ENCODE data around the gene KDM4B. TPM values are rescaled to one million over a fixed set of nuclear protein-coding genes. Genes with fewer than 3 reads are reported as not detected.

KDM4B gene
- polyA plus RNA-seq, 1 of the 3 experiments (the other 2 are of a cell fraction): 12.2 TPM

DNA sequence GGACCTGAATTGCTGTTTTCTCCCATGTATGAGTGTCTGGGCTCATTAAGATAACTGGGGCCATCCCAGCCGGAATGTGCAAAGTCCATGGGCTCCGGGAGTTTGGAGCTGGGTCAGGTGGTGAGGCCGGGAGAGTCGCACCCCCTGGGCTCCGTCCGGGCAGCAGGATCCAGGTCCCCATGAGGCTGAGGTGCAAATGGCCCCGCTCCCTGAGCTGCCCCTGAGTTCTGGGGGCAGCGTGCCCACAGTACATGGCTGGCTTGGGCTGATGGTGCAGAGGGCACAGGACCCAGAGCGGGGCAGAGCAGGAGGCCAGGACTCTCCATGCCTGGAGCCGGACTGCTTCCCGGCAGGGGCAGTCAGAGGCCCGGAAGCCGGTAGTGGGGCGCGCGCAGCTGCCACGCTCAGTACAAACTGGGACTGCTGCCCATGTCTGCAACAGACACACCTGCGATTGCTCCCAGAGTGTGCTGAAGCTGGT is 136.0 kb downstream of the KDM4B start:
- Histone ChIP-seq H3K4me2 (no peak overlapping the region), H2AFZ (ENCODE audit: low read depth) (no peak overlapping the region), H3K4me3 (ENCODE audit: low read depth in 2 of 2, low read length in 1 of 2) (no peak overlapping the region), H3K9ac (no peak overlapping the region), H3K9me3 (no peaks in the 10 kb centered on the region), H3K27ac (ENCODE audit: low read depth in 2 of 2, low read length in 1 of 2) (no peak overlapping the region), H3K79me2 (ENCODE audit: insufficient read depth) (no peaks in the 10 kb centered on the region), H3K9me2 (no peaks in the 10 kb centered on the region), H3K27me3 (ENCODE audit: insufficient read depth) (no peaks in the 10 kb centered on the region), H4K20me1 (ENCODE audit: insufficient read depth) (0 out of 2 replicates have a peak, but pooled peaks cover 4% of the 10 kb centered on the region), H3K36me3 (replicated peaks in 1 of 2; ENCODE audit: control insufficient read depth in 1 of 2, insufficient read depth in 2 of 2, low read length in 1 of 2) (peaks cover 4 to 8% of the 10 kb centered on the region in 2 experiments), H3K4me1 (ENCODE audit: control insufficient read depth in 1 of 2, insufficient read depth in 2 of 2, low read depth in 1 of 2, low read length in 1 of 2) (peaks cover 14 to 69% of the 10 kb centered on the region in 2 experiments), H3F3A (replicated peaks; ENCODE audit: insufficient read depth) (no peaks in the 10 kb centered on the region)
- 93% methylated on average over 6 of the region's 18 CpGs for WGBS (ENCODE audit: low lambda C conversion rate)
- POLR2A ChIA-PET: no interaction called here
- DNase-seq: no peak
- TF ChIP-seq JUND (IDR thresholded peaks at IDR 0.05) (no peak), CHD2 (IDR thresholded peaks at IDR 0.05; ENCODE audit: low read length, partially characterized antibody) (no peak), RCOR1 (IDR thresholded peaks at IDR 0.05; ENCODE audit: low read length) (no peak)
- CTCF ChIA-PET: interaction anchor here (0.8 to 3.3 kb wide), 6 partner anchors 9 to 59 kb away, joined by 3 to 15 read pairs (median 3); no protein-coding TSS in a partner anchor

DNA sequence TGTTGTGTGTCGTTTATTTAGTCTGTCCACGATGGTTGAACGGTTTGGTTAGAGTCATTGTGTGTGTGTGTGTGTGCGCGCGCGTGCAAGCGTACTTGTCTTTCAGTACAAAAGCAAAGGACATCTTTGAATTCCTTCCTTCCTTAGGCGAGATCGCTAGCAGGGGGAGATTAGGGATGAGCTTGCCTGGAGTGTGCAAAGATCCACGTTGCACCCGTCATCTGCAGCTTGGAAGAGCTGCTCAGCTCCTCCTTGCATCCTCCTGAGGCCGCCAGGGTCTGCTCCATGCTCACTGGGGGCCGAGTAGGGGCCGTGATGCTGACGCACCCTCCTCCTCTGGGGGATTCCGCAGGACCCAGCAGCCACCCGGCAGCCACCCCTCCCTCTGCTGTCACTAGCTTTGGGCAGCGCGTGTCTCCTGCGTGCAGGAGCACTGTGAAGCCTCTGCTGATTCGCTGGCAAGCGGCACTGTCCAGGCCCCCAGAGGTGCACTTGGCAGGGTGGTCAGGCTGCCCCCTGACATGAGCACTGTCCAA is 137.3 kb downstream of the KDM4B start:
- H3K4me2 ChIP-seq: no peak overlapping the region
- H3K4me1 ChIP-seq (ENCODE audit: control insufficient read depth in 1 of 2, insufficient read depth in 2 of 2, low read depth in 1 of 2, low read length in 1 of 2): peaks cover 14 to 69% of the 10 kb centered on the region in 2 experiments
- POLR2A ChIA-PET: no interaction called here
- peaks cover 5 to 12% of the 10 kb centered on the region in 2 experiments for H3K36me3 ChIP-seq (replicated peaks in 1 of 2; ENCODE audit: control insufficient read depth in 1 of 2, insufficient read depth in 2 of 2, low read length in 1 of 2)
- CTCF ChIA-PET: interaction anchor here (2.3 kb wide), 1 partner anchor 47 kb away, joined by 7 read pairs; no protein-coding TSS in a partner anchor
- H3K79me2 ChIP-seq (ENCODE audit: insufficient read depth): no peaks in the 10 kb centered on the region
- no peak overlapping the region for H3K4me3 ChIP-seq (ENCODE audit: low read depth in 2 of 2, low read length in 1 of 2)
- no peak for DNase-seq
- 91% methylated on average over 15 of the region's 23 CpGs for WGBS (ENCODE audit: low lambda C conversion rate)
- no peaks in the 10 kb centered on the region for H3F3A ChIP-seq (replicated peaks; ENCODE audit: insufficient read depth)
- H3K9me3 ChIP-seq: no peaks in the 10 kb centered on the region
- H2AFZ ChIP-seq (ENCODE audit: low read depth): no peak overlapping the region
- no peak overlapping the region for H3K27ac ChIP-seq (ENCODE audit: low read depth in 2 of 2, low read length in 1 of 2)
- H3K9ac ChIP-seq: no peak overlapping the region
- TF ChIP-seq JUND (IDR thresholded peaks at IDR 0.05) (no peak), EZH2phosphoT487 (IDR thresholded peaks at IDR 0.05; ENCODE audit: borderline replicate concordance, low read depth) (no peak), MEF2A (IDR thresholded peaks at IDR 0.05; ENCODE audit: borderline replicate concordance, low read depth) (no peak), POLR2AphosphoS5 (IDR thresholded peaks at IDR 0.05; ENCODE audit: low read depth, low read length) (no peak), RFX5 (IDR thresholded peaks at IDR 0.05; ENCODE audit: low read length) (no peak), TAF1 (IDR thresholded peaks at IDR 0.05; ENCODE audit: borderline replicate concordance, low read depth, low read length) (no peak), GABPA (IDR thresholded peaks at IDR 0.05; ENCODE audit: low read depth) (no peak), CHD2 (IDR thresholded peaks at IDR 0.05; ENCODE audit: low read length, partially characterized antibody) (no peak)
- no peaks in the 10 kb centered on the region for H3K27me3 ChIP-seq (ENCODE audit: insufficient read depth)
- no peaks in the 10 kb centered on the region for H3K9me2 ChIP-seq
- H4K20me1 ChIP-seq (ENCODE audit: insufficient read depth): 0 out of 2 replicates have a peak, but pooled peaks cover 4% of the 10 kb centered on the region

DNA sequence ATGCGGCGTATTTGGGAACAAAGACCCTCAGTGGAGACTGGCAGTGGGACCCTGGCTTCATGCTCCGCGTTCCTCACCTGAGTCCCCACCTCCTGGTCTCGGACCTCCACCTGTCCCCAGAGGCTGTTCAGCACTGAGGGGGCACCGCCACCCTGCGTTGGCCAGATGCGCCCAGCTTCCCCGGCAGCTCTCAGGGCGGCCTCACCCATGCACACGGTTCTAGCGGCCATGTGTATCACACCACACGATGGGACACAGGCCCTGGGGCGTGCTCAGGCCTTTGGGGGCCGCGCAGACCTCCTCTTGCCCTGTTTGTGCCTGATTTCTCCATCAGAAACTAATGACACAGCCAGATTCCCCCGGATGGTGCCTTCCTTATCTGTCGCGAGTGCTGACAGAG is 138.1 kb downstream of the KDM4B start:
- CTCF ChIA-PET: interaction anchor here (0.9 to 3.8 kb wide), 5 partner anchors 21 to 81 kb away, joined by 3 to 24 read pairs (median 4); no protein-coding TSS in a partner anchor
- TF ChIP-seq EP300 (IDR thresholded peaks at IDR 0.05; ENCODE audit: borderline replicate concordance in 1 of 2, low read depth in 1 of 2, low read length in 1 of 2): no peak
- TF ChIP-seq, protein P1, sequence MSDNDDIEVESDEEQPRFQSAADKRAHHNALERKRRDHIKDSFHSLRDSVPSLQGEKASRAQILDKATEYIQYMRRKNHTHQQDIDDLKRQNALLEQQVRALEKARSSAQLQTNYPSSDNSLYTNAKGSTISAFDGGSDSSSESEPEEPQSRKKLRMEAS (IDR thresholded peaks at IDR 0.05; ENCODE audit: low read depth): no peak
- TF ChIP-seq, protein P2, sequence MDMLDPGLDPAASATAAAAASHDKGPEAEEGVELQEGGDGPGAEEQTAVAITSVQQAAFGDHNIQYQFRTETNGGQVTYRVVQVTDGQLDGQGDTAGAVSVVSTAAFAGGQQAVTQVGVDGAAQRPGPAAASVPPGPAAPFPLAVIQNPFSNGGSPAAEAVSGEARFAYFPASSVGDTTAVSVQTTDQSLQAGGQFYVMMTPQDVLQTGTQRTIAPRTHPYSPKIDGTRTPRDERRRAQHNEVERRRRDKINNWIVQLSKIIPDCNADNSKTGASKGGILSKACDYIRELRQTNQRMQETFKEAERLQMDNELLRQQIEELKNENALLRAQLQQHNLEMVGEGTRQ (IDR thresholded peaks at IDR 0.05; ENCODE audit: borderline replicate concordance, low read depth, low read length): no peak
- TF ChIP-seq, protein P3, sequence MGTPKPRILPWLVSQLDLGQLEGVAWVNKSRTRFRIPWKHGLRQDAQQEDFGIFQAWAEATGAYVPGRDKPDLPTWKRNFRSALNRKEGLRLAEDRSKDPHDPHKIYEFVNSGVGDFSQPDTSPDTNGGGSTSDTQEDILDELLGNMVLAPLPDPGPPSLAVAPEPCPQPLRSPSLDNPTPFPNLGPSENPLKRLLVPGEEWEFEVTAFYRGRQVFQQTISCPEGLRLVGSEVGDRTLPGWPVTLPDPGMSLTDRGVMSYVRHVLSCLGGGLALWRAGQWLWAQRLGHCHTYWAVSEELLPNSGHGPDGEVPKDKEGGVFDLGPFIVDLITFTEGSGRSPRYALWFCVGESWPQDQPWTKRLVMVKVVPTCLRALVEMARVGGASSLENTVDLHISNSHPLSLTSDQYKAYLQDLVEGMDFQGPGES (IDR thresholded peaks at IDR 0.05; ENCODE audit: low read depth, low read length): no peak
- TF ChIP-seq RAD21 (IDR thresholded peaks at IDR 0.05; ENCODE audit: low read length): no peak
- no peak for TF ChIP-seq SMC3 (IDR thresholded peaks at IDR 0.05; ENCODE audit: low read depth, low read length)
- TF ChIP-seq EZH2phosphoT487 (IDR thresholded peaks at IDR 0.05; ENCODE audit: borderline replicate concordance, low read depth): no peak
- TF ChIP-seq FOXM1 (IDR thresholded peaks at IDR 0.05; ENCODE audit: low read depth): no peak

More for the DNA sequence above, 138.1 kb downstream of the KDM4B start:
- H3K79me2 ChIP-seq (ENCODE audit: insufficient read depth): no peaks in the 10 kb centered on the region
- H3K9ac ChIP-seq: no peak overlapping the region
- peaks cover 5 to 12% of the 10 kb centered on the region in 2 experiments for H3K36me3 ChIP-seq (replicated peaks in 1 of 2; ENCODE audit: control insufficient read depth in 1 of 2, insufficient read depth in 2 of 2, low read length in 1 of 2)
- H4K20me1 ChIP-seq (ENCODE audit: insufficient read depth): 0 out of 2 replicates have a peak, but pooled peaks cover 4% of the 10 kb centered on the region
- no peak overlapping the region for H3K4me3 ChIP-seq (ENCODE audit: low read depth in 2 of 2, low read length in 1 of 2)
- peaks cover 14 to 66% of the 10 kb centered on the region in 2 experiments for H3K4me1 ChIP-seq (ENCODE audit: control insufficient read depth in 1 of 2, insufficient read depth in 2 of 2, low read depth in 1 of 2, low read length in 1 of 2)
- POLR2A ChIA-PET: no interaction called here
- H3K9me3 ChIP-seq: no peaks in the 10 kb centered on the region
- no peak for DNase-seq
- no peak overlapping the region for H3K4me2 ChIP-seq
- 90% methylated on average over 14 of the region's 19 CpGs for WGBS (ENCODE audit: low lambda C conversion rate)
- no peak overlapping the region for H2AFZ ChIP-seq (ENCODE audit: low read depth)
- no peaks in the 10 kb centered on the region for H3K27me3 ChIP-seq (ENCODE audit: insufficient read depth)
- H3K27ac ChIP-seq (ENCODE audit: low read depth in 2 of 2, low read length in 1 of 2): peak overlapping the region in 1 of 2 experiments; percentile 92; a peak in 2 of 4 replicates
- no peaks in the 10 kb centered on the region for H3K9me2 ChIP-seq
- no peaks in the 10 kb centered on the region for H3F3A ChIP-seq (replicated peaks; ENCODE audit: insufficient read depth)
